Adrenal gland (tissue), 5 donors: ENCODE measurements around the gene UNK.

Source experiments
- POLR2A ChIP-seq, 2 donors: fragments of 450-650 bp; IDR thresholded peaks; one replicate each; pipeline ENCODE4 v1.6.1; 2017; ENCODE audit warnings: antibody characterized with exemption in 2 of 2, mild to moderate bottlenecking in 2 of 2, moderate library complexity in 1 of 2
- TF ChIP-seq, protein P1 (sequence below), 6 experiments: fragments of 450-650 bp in 4 of 6; fragments of 200-600 bp in 2 of 6; sonication (generic) in 1 of 6; IDR thresholded peaks; 1 replicate in 5 of 6; 2 replicates in 1 of 6; pipeline versions ENCODE4 v1.5.1 to v1.8.0; 2016 to 2021; ENCODE audit warnings: antibody characterized with exemption in 6 of 6, mild to moderate bottlenecking in 2 of 6, moderate library complexity in 1 of 6
- donor health status: DM: no; HTN: no; CAD: no.

DNA sequence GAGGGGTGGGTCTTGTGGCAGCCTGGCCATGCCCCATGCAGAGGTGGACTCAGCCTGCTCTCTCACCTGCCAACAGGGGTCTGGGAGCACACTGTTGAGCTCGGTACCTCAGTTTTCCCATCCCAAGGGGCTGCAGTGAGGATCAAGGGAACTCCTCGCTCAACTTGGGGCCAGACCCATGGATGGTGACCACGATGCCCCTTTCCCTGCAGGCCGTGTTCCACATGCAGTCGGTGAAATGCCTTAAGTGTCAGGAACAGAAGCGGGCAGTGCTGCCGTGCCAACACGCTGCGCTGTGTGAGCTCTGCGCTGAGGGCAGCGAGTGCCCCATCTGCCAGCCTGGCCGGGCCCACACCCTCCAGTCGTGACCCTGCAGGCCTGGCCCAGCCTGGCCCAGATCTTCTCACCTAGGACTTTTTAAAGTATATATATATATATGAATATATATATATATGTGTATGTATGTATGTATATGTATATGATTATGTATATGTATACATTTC lies 39.5 kb downstream of the UNK start:
- TF ChIP-seq, protein P1, sequence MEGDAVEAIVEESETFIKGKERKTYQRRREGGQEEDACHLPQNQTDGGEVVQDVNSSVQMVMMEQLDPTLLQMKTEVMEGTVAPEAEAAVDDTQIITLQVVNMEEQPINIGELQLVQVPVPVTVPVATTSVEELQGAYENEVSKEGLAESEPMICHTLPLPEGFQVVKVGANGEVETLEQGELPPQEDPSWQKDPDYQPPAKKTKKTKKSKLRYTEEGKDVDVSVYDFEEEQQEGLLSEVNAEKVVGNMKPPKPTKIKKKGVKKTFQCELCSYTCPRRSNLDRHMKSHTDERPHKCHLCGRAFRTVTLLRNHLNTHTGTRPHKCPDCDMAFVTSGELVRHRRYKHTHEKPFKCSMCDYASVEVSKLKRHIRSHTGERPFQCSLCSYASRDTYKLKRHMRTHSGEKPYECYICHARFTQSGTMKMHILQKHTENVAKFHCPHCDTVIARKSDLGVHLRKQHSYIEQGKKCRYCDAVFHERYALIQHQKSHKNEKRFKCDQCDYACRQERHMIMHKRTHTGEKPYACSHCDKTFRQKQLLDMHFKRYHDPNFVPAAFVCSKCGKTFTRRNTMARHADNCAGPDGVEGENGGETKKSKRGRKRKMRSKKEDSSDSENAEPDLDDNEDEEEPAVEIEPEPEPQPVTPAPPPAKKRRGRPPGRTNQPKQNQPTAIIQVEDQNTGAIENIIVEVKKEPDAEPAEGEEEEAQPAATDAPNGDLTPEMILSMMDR (IDR thresholded peaks at IDR 0.05), result no peak
- no peak for TF ChIP-seq POLR2A (IDR thresholded peaks at IDR 0.05)
